H9 (cell line): Measurements from ENCODE around the gene TMEM80. TPM values are rescaled to one million over a fixed set of nuclear protein-coding genes. Genes with fewer than 3 reads are reported as not detected.
A peak's percentile ranks its signal among the peaks of the same experiment; 100 is the strongest.

Source experiments
- DNase-seq: peaks from one replicate; pipeline ENCODE4 v3.0.0-alpha.2; 2017
- H2AFZ ChIP-seq: one replicate; pipeline ENCODE4 v1.6.1; 2013; ENCODE audit warnings: mild to moderate bottlenecking, low read length, control low read depth, moderate library complexity
- H2AK5ac ChIP-seq: 2 replicates; pipeline ENCODE4 v1.6.1; 2013; ENCODE audit warnings: low read length, control low read depth, mixed read lengths; ENCODE audit not compliant: insufficient read length
- H2BK120ac ChIP-seq: one replicate; pipeline ENCODE4 v1.6.1; 2013; ENCODE audit warnings: low read depth, mild to moderate bottlenecking, low read length, control low read depth, inconsistent platforms; ENCODE audit not compliant: poor library complexity, severe bottlenecking
- H2BK12ac ChIP-seq: 2 replicates; pipeline ENCODE4 v1.6.1; 2013; ENCODE audit warnings: low read length, control low read depth, mixed read lengths, low read depth; ENCODE audit not compliant: insufficient read length
- H2BK15ac ChIP-seq: 2 replicates; pipeline ENCODE4 v1.6.1; 2013; ENCODE audit warnings: low read depth, low read length, control low read depth
- H2BK20ac ChIP-seq: one replicate; pipeline ENCODE4 v1.6.1; 2013; ENCODE audit warnings: low read depth, mild to moderate bottlenecking, low read length, control low read depth, inconsistent platforms; ENCODE audit not compliant: poor library complexity, severe bottlenecking
- H2BK5ac ChIP-seq: 2 replicates; pipeline ENCODE4 v1.6.1; 2013; ENCODE audit warnings: low read length, control low read depth, mixed read lengths; ENCODE audit not compliant: insufficient read length
- H3K14ac ChIP-seq: 2 replicates; pipeline ENCODE4 v1.6.1; 2013; ENCODE audit warnings: low read length, control low read depth; ENCODE audit not compliant: insufficient read depth
- H3K18ac ChIP-seq: 2 replicates; pipeline ENCODE4 v1.6.1; 2013; ENCODE audit warnings: low read depth, mild to moderate bottlenecking, mixed read lengths, low read length, control low read depth; ENCODE audit not compliant: insufficient read length
- H3K23ac ChIP-seq: 2 replicates; pipeline ENCODE4 v1.6.1; 2013; ENCODE audit warnings: low read length, control low read depth, mixed read lengths, low read depth; ENCODE audit not compliant: insufficient read length
- H3K23me2 ChIP-seq: 2 replicates; pipeline ENCODE4 v1.6.1; 2013; ENCODE audit warnings: low read depth, mild to moderate bottlenecking, mixed read lengths, low read length, control low read depth; ENCODE audit not compliant: insufficient read length, poor library complexity, severe bottlenecking
- H3K27ac ChIP-seq: 2 replicates; pipeline ENCODE4 v1.5.1; 2013; ENCODE audit warnings: low read length, control low read depth, mixed read lengths, low read depth; ENCODE audit not compliant: insufficient read length
- H3K27me3 ChIP-seq: 2 replicates; pipeline ENCODE4 v1.6.1; 2013; ENCODE audit warnings: low read length, control low read depth, inconsistent platforms; ENCODE audit not compliant: insufficient read depth
- H3K4ac ChIP-seq: 2 replicates; pipeline ENCODE4 v1.6.1; 2013; ENCODE audit warnings: low read depth, mild to moderate bottlenecking, control low read depth, inconsistent platforms, low read length, moderate library complexity
- H3K4me1 ChIP-seq: 2 replicates; pipeline ENCODE4 v1.6.1; 2013; ENCODE audit warnings: low read length, control low read depth, inconsistent platforms; ENCODE audit not compliant: insufficient read depth
- H3K4me2 ChIP-seq: 2 replicates; pipeline ENCODE4 v1.6.1; 2013; ENCODE audit warnings: low read length, control low read depth, mixed read lengths; ENCODE audit not compliant: insufficient read length, insufficient read depth
- H3K56ac ChIP-seq: 2 replicates; pipeline ENCODE4 v1.6.1; 2013; ENCODE audit warnings: low read depth, mild to moderate bottlenecking, mixed read lengths, low read length, control low read depth; ENCODE audit not compliant: insufficient read length
- H3K79me1 ChIP-seq: 2 replicates; pipeline ENCODE4 v1.6.1; 2013; ENCODE audit warnings: low read depth, mild to moderate bottlenecking, moderate library complexity, low read length, control low read depth, inconsistent platforms; ENCODE audit not compliant: insufficient read depth, poor library complexity, severe bottlenecking
- H3K79me2 ChIP-seq: 2 replicates; pipeline ENCODE4 v1.6.1; 2013; ENCODE audit warnings: low read length, control low read depth, inconsistent platforms; ENCODE audit not compliant: insufficient read depth
- H3K9ac ChIP-seq: 2 replicates; pipeline ENCODE4 v1.6.1; 2013; ENCODE audit warnings: low read length, control low read depth, mixed read lengths; ENCODE audit not compliant: insufficient read length; ENCODE audit errors: extremely low read depth
- H3K9me3 ChIP-seq: one replicate; pipeline ENCODE4 v1.6.1; 2013; ENCODE audit warnings: low read depth, low read length, inconsistent platforms; ENCODE audit not compliant: control insufficient read depth
- H3T11ph ChIP-seq: one replicate; pipeline ENCODE4 v1.6.1; 2013; ENCODE audit warnings: mild to moderate bottlenecking, low read length, control low read depth, inconsistent platforms
- H4K20me1 ChIP-seq: one replicate; pipeline ENCODE4 v1.6.1; 2013; ENCODE audit not compliant: control insufficient read depth, insufficient read length, insufficient read depth
- H4K5ac ChIP-seq: 2 replicates; pipeline ENCODE4 v1.6.1; 2013; ENCODE audit warnings: low read depth, mild to moderate bottlenecking, mixed read lengths, low read length, control low read depth; ENCODE audit not compliant: insufficient read length
- H4K8ac ChIP-seq: replicated peaks from 2 replicates; pipeline ENCODE4 v1.6.1; 2013; ENCODE audit warnings: low read length, control low read depth, mixed read lengths, low read depth; ENCODE audit not compliant: insufficient read length
- H4K91ac ChIP-seq: 2 replicates; pipeline ENCODE4 v1.6.1; 2013; ENCODE audit warnings: low read depth, mild to moderate bottlenecking, moderate library complexity, mixed read lengths, low read length, control low read depth; ENCODE audit not compliant: insufficient read length
- H3K27ac Mint-ChIP-seq, 3 experiments: 2 replicates in 2 of 3; 3 replicates in 1 of 3; pipeline ENCODE4 v1.8.0; 2020 to 2021; ENCODE audit warnings: mixed read lengths in 3 of 3, mild to moderate bottlenecking in 1 of 3, moderate library complexity in 1 of 3
- H3K27me3 Mint-ChIP-seq: 2 replicates; pipeline ENCODE4 v1.8.0; 2021; ENCODE audit warnings: low read depth, mild to moderate bottlenecking, moderate library complexity, mixed read lengths
- H3K36me3 Mint-ChIP-seq, 3 experiments: 2 replicates in 2 of 3; 3 replicates in 1 of 3; pipeline ENCODE4 v1.8.0; 2020 to 2021; ENCODE audit warnings: low read depth in 3 of 3, mixed read lengths in 3 of 3; ENCODE audit not compliant: insufficient read depth in 1 of 3
- H3K4me1 Mint-ChIP-seq, 2 experiments: 2 replicates each; pipeline ENCODE4 v1.8.0; 2020; ENCODE audit warnings: mixed read lengths in 2 of 2
- H3K4me3 Mint-ChIP-seq, 2 experiments: 2 replicates in 1 of 2; 3 replicates in 1 of 2; pipeline ENCODE4 v1.8.0; 2020 to 2021; ENCODE audit warnings: mild to moderate bottlenecking in 2 of 2, mixed read lengths in 2 of 2, moderate library complexity in 1 of 2
- H3K9me3 Mint-ChIP-seq, 2 experiments: 2 replicates in 1 of 2; 3 replicates in 1 of 2; pipeline ENCODE4 v1.8.0; 2020; ENCODE audit warnings: mild to moderate bottlenecking in 2 of 2, mixed read lengths in 2 of 2, moderate library complexity in 1 of 2
- WGBS: extraction: QIAGEN DNeasy Blood & Tissue Kit; methylation state at CpG from one replicate; pipeline ENCODE4 v1.1.7; 2013; ENCODE audit warnings: missing lambda C conversion rate, low lambda C conversion rate, mixed read lengths; ENCODE audit not compliant: insufficient read length; ENCODE audit errors: extremely low coverage; 5-methylcytosine and 5-hydroxymethylcytosine counted together
- total RNA-seq: library from RNA; stranded (reverse); gene quantifications from 2 replicates; pipeline ENCODE4 v1.2.1, GENCODE V29; 2021
- TF ChIP-seq, protein P1 (sequence below): fragments of 200-600 bp; sonication (generic); conservative IDR thresholded peaks from 3 replicates; pipeline ENCODE4 v1.8.0; 2021; ENCODE audit warnings: antibody characterized with exemption, mild to moderate bottlenecking

The TMEM80 gene
- total RNA-seq, 1 experiment from 2014 or later = 23.6 TPM

DNA sequence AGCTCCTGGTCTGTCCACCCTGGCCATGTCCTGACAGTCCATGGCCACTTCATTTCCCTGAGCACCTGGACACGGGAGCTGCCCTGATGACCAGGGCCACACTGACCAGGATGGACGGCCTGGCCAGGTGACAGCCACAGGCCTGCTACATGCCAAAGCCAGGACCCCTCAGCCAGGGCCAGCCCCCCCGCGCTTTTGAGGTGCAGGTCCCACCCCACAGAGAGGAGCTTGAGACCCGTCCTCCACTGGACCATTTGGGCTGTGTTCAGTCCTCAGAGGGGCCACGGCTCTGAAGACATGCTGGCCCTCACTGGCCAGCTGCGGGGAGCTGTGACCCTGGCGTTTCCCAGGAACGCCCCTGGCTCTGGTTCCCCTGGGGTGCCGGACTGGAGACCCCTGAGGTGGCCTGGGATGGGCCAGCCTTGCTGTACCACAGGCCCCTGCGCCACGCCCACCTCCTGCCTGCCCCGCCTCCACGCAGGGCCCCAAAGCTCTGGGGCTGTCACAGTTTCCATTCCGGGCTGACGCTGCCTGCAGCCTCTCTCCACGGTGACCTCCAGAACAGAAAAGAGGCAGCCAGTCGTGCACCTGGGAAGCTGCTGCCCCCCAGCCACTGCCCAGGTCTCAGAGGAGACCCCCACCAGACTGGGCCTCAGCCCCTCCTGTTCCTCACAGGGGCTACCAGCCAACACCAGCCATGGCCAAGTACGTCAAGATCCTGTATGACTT, 28.6 kb downstream of the TMEM80 start:
- no peak overlapping the region for H2BK15ac ChIP-seq
- H3K9me3 ChIP-seq = no peaks in the 10 kb centered on the region
- no peak overlapping the region for H2BK20ac ChIP-seq
- no peaks in the 10 kb centered on the region for H3K27me3 ChIP-seq
- no peak overlapping the region for H2BK12ac ChIP-seq
- no peak overlapping the region for H3T11ph ChIP-seq
- H3K9ac ChIP-seq = no peak overlapping the region
- Mint-ChIP-seq H3K36me3 (peaks cover 0 to 8% (median 0%) of the 10 kb centered on the region in 3 experiments; a peak in 3 of 7 replicates), H3K4me1 (peaks cover 5 to 25% of the 10 kb centered on the region in 2 experiments; a peak in 3 of 4 replicates), H3K27ac (no peak overlapping the region), H3K9me3 (no peaks in the 10 kb centered on the region), H3K4me3 (peak overlapping the region; percentile 24 to 66; a peak in 3 of 5 replicates), H3K27me3 (no peaks in the 10 kb centered on the region)
- H3K23me2 ChIP-seq = peaks cover 7% of the 10 kb centered on the region
- H2AK5ac ChIP-seq = no peak overlapping the region
- H3K79me2 ChIP-seq = no peaks in the 10 kb centered on the region
- no peak overlapping the region for H2BK5ac ChIP-seq
- H3K27ac ChIP-seq = no peak overlapping the region
- TF ChIP-seq, protein P1, sequence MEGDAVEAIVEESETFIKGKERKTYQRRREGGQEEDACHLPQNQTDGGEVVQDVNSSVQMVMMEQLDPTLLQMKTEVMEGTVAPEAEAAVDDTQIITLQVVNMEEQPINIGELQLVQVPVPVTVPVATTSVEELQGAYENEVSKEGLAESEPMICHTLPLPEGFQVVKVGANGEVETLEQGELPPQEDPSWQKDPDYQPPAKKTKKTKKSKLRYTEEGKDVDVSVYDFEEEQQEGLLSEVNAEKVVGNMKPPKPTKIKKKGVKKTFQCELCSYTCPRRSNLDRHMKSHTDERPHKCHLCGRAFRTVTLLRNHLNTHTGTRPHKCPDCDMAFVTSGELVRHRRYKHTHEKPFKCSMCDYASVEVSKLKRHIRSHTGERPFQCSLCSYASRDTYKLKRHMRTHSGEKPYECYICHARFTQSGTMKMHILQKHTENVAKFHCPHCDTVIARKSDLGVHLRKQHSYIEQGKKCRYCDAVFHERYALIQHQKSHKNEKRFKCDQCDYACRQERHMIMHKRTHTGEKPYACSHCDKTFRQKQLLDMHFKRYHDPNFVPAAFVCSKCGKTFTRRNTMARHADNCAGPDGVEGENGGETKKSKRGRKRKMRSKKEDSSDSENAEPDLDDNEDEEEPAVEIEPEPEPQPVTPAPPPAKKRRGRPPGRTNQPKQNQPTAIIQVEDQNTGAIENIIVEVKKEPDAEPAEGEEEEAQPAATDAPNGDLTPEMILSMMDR = no peak
- no peak overlapping the region for H3K56ac ChIP-seq
- no peak overlapping the region for H4K8ac ChIP-seq
- H3K4ac ChIP-seq = no peak overlapping the region
- H2AFZ ChIP-seq = no peak overlapping the region
- H3K4me2 ChIP-seq = no peak overlapping the region
- H2BK120ac ChIP-seq = no peak overlapping the region
- H3K18ac ChIP-seq = no peak overlapping the region
- H3K4me1 ChIP-seq = no peaks in the 10 kb centered on the region
- H4K20me1 ChIP-seq = no peaks in the 10 kb centered on the region
- peak; percentile 39 for DNase-seq
- H3K23ac ChIP-seq = no peak overlapping the region
- WGBS = no CpG with 5 or more reads among the region's 19 CpGs
- H4K91ac ChIP-seq = no peak overlapping the region
- H3K14ac ChIP-seq = no peak overlapping the region
- no peak overlapping the region for H4K5ac ChIP-seq
- H3K79me1 ChIP-seq = no peaks in the 10 kb centered on the region
